WERI-Rb-1 (cell line): ENCODE data around the gene ROCK1.

Source experiments
- DNase-seq: peaks from one replicate; pipeline ENCODE4 v3.0.0-alpha.2; 2020
- H3K27ac ChIP-seq: fragments of 250-450 bp; sonication (Bioruptor Pico); 2 replicates; pipeline ENCODE4 v1.5.1; 2020; ENCODE audit warnings: mild to moderate bottlenecking, moderate library complexity
- H3K27me3 ChIP-seq: fragments of 250-450 bp; sonication (Bioruptor Pico); 2 replicates; pipeline ENCODE4 v1.5.1; 2021; ENCODE audit warnings: mild to moderate bottlenecking, low read depth, moderate library complexity; ENCODE audit not compliant: insufficient read depth, severe bottlenecking
- H3K36me3 ChIP-seq: fragments of 250-450 bp; sonication (Bioruptor Pico); 2 replicates; pipeline ENCODE4 v1.5.1; 2020; ENCODE audit warnings: mild to moderate bottlenecking, moderate library complexity
- H3K4me3 ChIP-seq: 2 replicates; pipeline ENCODE4 v1.5.1; 2011; ENCODE audit warnings: low read depth, mild to moderate bottlenecking, control low read depth, low read length
- H3K9me3 ChIP-seq: fragments of 250-450 bp; sonication (Bioruptor Pico); 2 replicates; pipeline ENCODE4 v1.5.1; 2021; ENCODE audit warnings: mild to moderate bottlenecking, moderate library complexity; ENCODE audit not compliant: severe bottlenecking
- TF ChIP-seq, protein P1 (sequence below): IDR thresholded peaks from 2 replicates; pipeline ENCODE4 v1.5.1; 2011; ENCODE audit warnings: low read depth, mild to moderate bottlenecking, control low read depth, inconsistent platforms, low read length

ROCK1 gene

DNA sequence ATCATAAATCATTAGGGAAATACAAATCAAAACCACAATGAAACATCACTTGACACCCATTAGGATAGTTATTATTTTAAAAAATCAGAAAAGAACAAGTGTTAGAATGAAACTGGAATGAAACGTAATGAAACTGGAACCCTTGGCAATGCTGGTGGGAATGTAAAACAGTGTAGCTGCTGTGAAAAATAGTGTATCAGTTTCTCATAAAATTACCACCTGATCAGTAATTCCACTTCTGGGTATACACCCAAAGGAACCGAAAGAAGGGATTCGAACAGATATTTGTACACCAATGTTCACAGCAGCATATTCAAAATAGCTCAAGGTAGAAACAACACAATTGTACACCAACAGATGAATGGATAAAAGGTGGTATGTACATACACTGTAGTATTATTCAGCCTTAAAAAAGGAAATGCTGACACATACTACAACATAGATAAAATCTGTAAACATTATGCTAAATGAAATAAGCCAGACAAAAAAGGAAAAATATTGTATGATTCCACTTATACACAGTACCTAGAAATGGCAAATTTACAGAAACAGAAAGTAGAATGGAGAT is 27.0 kb downstream of the ROCK1 start:
- H3K4me3 ChIP-seq = no peak overlapping the region
- TF ChIP-seq, protein P1, sequence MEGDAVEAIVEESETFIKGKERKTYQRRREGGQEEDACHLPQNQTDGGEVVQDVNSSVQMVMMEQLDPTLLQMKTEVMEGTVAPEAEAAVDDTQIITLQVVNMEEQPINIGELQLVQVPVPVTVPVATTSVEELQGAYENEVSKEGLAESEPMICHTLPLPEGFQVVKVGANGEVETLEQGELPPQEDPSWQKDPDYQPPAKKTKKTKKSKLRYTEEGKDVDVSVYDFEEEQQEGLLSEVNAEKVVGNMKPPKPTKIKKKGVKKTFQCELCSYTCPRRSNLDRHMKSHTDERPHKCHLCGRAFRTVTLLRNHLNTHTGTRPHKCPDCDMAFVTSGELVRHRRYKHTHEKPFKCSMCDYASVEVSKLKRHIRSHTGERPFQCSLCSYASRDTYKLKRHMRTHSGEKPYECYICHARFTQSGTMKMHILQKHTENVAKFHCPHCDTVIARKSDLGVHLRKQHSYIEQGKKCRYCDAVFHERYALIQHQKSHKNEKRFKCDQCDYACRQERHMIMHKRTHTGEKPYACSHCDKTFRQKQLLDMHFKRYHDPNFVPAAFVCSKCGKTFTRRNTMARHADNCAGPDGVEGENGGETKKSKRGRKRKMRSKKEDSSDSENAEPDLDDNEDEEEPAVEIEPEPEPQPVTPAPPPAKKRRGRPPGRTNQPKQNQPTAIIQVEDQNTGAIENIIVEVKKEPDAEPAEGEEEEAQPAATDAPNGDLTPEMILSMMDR = no peak
- H3K27ac ChIP-seq = no peak overlapping the region
- H3K27me3 ChIP-seq = no peaks in the 10 kb centered on the region
- no peak for DNase-seq
- H3K9me3 ChIP-seq = no peaks in the 10 kb centered on the region
- H3K36me3 ChIP-seq = no peaks in the 10 kb centered on the region

DNA sequence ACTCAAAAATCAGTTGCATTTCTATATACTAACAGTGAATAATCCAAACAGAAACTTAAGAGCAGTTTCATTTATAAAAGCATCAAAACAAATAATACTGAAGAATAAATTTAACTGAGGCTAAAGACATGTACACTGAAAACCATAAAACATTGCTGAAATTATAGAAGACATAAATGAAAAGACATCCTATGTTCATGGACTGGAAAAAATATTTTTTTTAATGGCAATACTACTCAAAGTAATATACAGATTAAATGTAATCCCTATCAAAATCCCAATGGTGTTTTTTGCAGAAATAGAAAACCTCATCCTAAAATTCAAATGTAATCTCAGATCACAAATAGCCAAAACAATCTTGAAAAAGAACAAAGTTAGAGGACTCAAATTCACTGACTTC is 28.6 kb downstream of the ROCK1 start:
- Histone ChIP-seq H3K36me3 (no peaks in the 10 kb centered on the region), H3K27ac (no peak overlapping the region), H3K9me3 (no peaks in the 10 kb centered on the region), H3K27me3 (no peaks in the 10 kb centered on the region), H3K4me3 (no peak overlapping the region)
- TF ChIP-seq, protein P1 = no peak
- no peak for DNase-seq

DNA sequence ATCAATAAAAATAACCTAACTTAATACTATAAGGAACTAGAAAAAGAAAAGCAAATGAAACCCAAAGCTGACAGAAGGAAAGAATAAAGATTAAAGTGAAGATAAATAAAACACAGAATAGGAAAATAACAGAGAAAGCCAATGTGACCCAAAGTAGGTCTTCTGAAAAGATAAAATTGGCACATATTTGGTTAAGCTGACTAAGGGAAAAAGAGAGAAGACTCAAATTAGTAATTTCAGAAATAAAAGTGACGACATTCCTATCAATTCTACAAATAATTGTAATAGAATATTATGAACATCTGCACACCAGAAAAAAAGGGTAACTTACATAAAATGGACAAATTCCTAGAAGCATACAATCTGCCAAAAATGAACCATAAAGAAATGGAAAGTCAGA is 30.2 kb downstream of the ROCK1 start:
- H3K27ac ChIP-seq = no peak overlapping the region
- DNase-seq = no peak
- H3K9me3 ChIP-seq = no peaks in the 10 kb centered on the region
- no peaks in the 10 kb centered on the region for H3K27me3 ChIP-seq
- H3K36me3 ChIP-seq = no peaks in the 10 kb centered on the region
- TF ChIP-seq, protein P1 = no peak
- no peak overlapping the region for H3K4me3 ChIP-seq

DNA sequence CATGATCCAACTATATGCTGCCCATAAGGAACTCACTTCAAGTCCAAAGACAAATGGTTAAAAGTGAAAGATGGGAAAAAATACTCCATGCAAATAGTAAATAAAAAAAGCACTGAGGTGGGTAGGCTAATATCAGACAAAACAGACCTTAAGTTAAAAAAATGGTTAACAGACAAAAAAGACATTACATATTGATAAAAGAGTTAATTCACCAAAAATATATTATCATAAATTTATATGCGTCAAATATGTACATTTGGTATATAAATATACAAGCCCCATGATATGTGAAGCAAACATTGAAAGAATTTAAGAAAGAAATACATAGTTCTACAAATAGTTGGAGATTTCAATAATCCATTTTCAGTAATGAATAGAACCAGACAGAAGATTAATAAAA is 31.0 kb downstream of the ROCK1 start:
- TF ChIP-seq, protein P1 = no peak
- Histone ChIP-seq H3K27me3 (no peaks in the 10 kb centered on the region), H3K4me3 (no peak overlapping the region), H3K36me3 (no peaks in the 10 kb centered on the region), H3K27ac (no peak overlapping the region), H3K9me3 (no peaks in the 10 kb centered on the region)
- no peak for DNase-seq

DNA sequence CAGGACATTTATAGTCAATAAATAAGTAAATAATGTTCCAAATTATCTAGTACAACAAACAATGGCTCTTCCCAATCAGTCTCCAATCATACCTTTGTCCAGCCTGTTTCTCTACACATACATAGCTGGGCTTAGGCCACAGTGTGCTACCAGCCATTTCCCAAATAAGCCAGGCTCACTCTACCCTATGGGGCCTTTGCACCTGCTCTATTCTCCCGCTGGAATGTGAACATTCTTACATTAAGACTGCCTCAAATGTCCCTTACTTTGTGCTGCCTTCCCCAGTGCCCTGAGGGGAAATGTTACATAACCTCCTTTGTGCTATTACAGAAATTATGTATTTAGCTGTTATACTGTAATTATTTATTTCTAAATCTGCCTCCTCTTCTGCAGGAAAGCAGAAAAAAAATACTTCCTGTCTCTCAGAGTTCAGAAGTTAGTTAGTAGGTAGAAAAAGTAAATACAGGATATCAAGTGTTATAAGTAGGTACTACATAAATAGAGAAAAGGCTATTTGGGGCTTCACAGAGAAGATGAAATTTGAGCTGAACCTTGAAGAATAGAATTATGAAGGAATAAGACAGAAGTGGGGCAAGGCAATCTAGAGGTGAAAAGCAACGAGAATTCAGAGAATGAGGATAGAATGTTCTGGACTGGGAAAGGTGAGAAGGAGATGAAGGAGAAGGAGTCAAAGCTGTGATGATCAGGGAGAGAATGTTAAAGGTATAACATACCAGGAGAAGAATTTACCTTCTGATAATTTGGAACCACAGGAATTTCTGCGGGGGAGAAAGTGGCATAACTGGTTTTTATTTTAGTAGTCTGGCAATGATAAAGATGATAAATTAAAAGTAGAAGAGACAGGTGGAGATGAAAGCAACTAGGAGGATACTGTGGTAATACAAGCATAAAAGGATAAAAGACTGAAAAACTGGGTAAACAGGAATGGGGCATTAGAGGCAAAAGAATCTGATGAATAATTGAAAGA is 37.0 kb downstream of the ROCK1 start:
- Histone ChIP-seq H3K4me3 (no peak overlapping the region), H3K27ac (no peak overlapping the region), H3K27me3 (no peaks in the 10 kb centered on the region), H3K36me3 (no peaks in the 10 kb centered on the region), H3K9me3 (no peaks in the 10 kb centered on the region)
- no peak for DNase-seq
- TF ChIP-seq, protein P1 = no peak
